Colonic mucosa (tissue), 4 donors: ENCODE measurements around the gene RFTN1. TPM values are rescaled to one million over a fixed set of nuclear protein-coding genes. Genes with fewer than 3 reads are reported as not detected.

Experiments
- DNase-seq: peaks from one replicate; pipeline ENCODE4 v3.0.0-alpha.2; 2020
- H3K27ac ChIP-seq: fragments of 200-600 bp; one replicate; pipeline ENCODE4 v1.8.0; 2021
- H3K27me3 ChIP-seq: fragments of 200-600 bp; one replicate; pipeline ENCODE4 v1.8.0; 2021
- H3K36me3 ChIP-seq: fragments of 200-600 bp; one replicate; pipeline ENCODE4 v1.8.0; 2021
- H3K4me1 ChIP-seq: fragments of 200-600 bp; one replicate; pipeline ENCODE4 v1.8.0; 2021; ENCODE audit warnings: mild to moderate bottlenecking
- H3K4me3 ChIP-seq: fragments of 200-600 bp; one replicate; pipeline ENCODE4 v1.8.0; 2021
- H3K9ac ChIP-seq, 2 donors: one replicate each; pipeline ENCODE4 v1.7.0; 2013; ENCODE audit warnings: control low read depth in 2 of 2, low read depth in 2 of 2, low read length in 2 of 2
- H3K9me3 ChIP-seq: fragments of 200-600 bp; one replicate; pipeline ENCODE4 v1.8.0; 2021
- CTCF ChIP-seq: fragments of 200-600 bp; IDR thresholded peaks from one replicate; pipeline ENCODE4 v1.8.0; 2022; ENCODE audit warnings: antibody characterized with exemption, mild to moderate bottlenecking
- intact Hi-C: fragments of 100-400 bp; cut with DNase I; formaldehyde crosslinking; loops from one replicate; pipeline ENCODE4 v1.14.1; 2022
- total RNA-seq, 2 donors: library from RNA; stranded (reverse); fragmentation: NEBNext Ultra II Directional in 1 of 2; extraction: Animal tissue kit (Norgen Biotek cat#: 25700) in 1 of 2; gene quantifications; one replicate each; pipeline ENCODE4 v1.2.1, GENCODE V29; 2021
- donor health status: healthy.
- donor health status: DM: no; HTN: no; CAD: no.
- donor health status: DM: no; HTN: no; CAD: no.

The RFTN1 gene
- total RNA-seq, 2 donors from 2014 or later: 4.0 to 10.2 TPM

- intact Hi-C loops: no loop called here
- no peaks in the 10 kb centered on the region for H3K9me3 ChIP-seq
- no peak for TF ChIP-seq CTCF
- H3K36me3 ChIP-seq: no peaks in the 10 kb centered on the region
- H3K9ac ChIP-seq: no peak overlapping the region
- H3K4me3 ChIP-seq: no peak overlapping the region
- no peaks in the 10 kb centered on the region for H3K27me3 ChIP-seq
- H3K4me1 ChIP-seq: no peaks in the 10 kb centered on the region
- DNase-seq: no peak
- no peak overlapping the region for H3K27ac ChIP-seq
Observed at GRCh38 chr3:16439848-16440708, 73.4 kb downstream of the RFTN1 start.

GRCh38 chr3:16439163-16439847, 74.2 kb downstream of the RFTN1 start:
- Histone ChIP-seq H3K27ac (no peak overlapping the region), H3K9me3 (no peaks in the 10 kb centered on the region), H3K36me3 (no peaks in the 10 kb centered on the region), H3K27me3 (no peaks in the 10 kb centered on the region), H3K9ac (no peak overlapping the region), H3K4me3 (no peak overlapping the region), H3K4me1 (no peaks in the 10 kb centered on the region)
- intact Hi-C loops: no loop called here
- no peak for TF ChIP-seq CTCF
- no peak for DNase-seq

GRCh38 chr3:16437640-16438039, 75.9 kb downstream of the RFTN1 start:
- intact Hi-C loops: no loop called here
- Histone ChIP-seq H3K9ac (no peak overlapping the region), H3K4me3 (no peak overlapping the region), H3K27me3 (no peaks in the 10 kb centered on the region), H3K36me3 (no peaks in the 10 kb centered on the region), H3K4me1 (no peaks in the 10 kb centered on the region), H3K27ac (no peak overlapping the region), H3K9me3 (no peaks in the 10 kb centered on the region)
- no peak for DNase-seq
- no peak for TF ChIP-seq CTCF

- Histone ChIP-seq H3K36me3 (no peaks in the 10 kb centered on the region), H3K27me3 (no peaks in the 10 kb centered on the region), H3K9me3 (no peaks in the 10 kb centered on the region), H3K4me3 (no peak overlapping the region), H3K27ac (no peak overlapping the region), H3K9ac (no peak overlapping the region), H3K4me1 (no peaks in the 10 kb centered on the region)
- intact Hi-C loops: no loop called here
- TF ChIP-seq CTCF: no peak
- no peak for DNase-seq
Observed at GRCh38 chr3:16433701-16434151, 79.8 kb downstream of the RFTN1 start.

GRCh38 chr3:16432714-16433113, 80.8 kb downstream of the RFTN1 start:
- no peaks in the 10 kb centered on the region for H3K36me3 ChIP-seq
- DNase-seq: no peak
- intact Hi-C loops: no loop called here
- no peak overlapping the region for H3K9ac ChIP-seq
- H3K9me3 ChIP-seq: no peaks in the 10 kb centered on the region
- TF ChIP-seq CTCF: no peak
- H3K27ac ChIP-seq: no peak overlapping the region
- H3K4me3 ChIP-seq: no peak overlapping the region
- no peaks in the 10 kb centered on the region for H3K27me3 ChIP-seq
- H3K4me1 ChIP-seq: no peaks in the 10 kb centered on the region
